ENCODE data around the gene RBCK1.
"Not testable (repeated sequence)": the region's sequence is repeated elsewhere in the genome, so short reads cannot be mapped to it uniquely, and the experiment has no call there.

RBCK1 gene

GRCh38 chr20:472889-473292, 64.8 kb downstream of the RBCK1 start:
- no peak for DNase-seq (ENCODE audit: low read depth in 2 of 2)

GRCh38 chr20:474581-474980, 66.5 kb downstream of the RBCK1 start:
- no peak for DNase-seq (ENCODE audit: low read depth in 2 of 2)

GRCh38 chr20:475463-476357, 67.6 kb downstream of the RBCK1 start:
- DNase-seq (ENCODE audit: low read depth in 2 of 2): no peak

- DNase-seq (ENCODE audit: low read depth in 2 of 2): not testable (repeated sequence)
Measured at GRCh38 chr20:476561-477249, 68.6 kb downstream of the RBCK1 start.

- DNase-seq (ENCODE audit: low read depth in 2 of 2): no peak
Measured at GRCh38 chr20:478010-478948, 70.2 kb downstream of the RBCK1 start.

- peak in 1 of 2 donors; percentile 35 for DNase-seq (ENCODE audit: low read depth in 2 of 2)
Measured at GRCh38 chr20:478949-479429, 70.9 kb downstream of the RBCK1 start.

- no peak for DNase-seq (ENCODE audit: low read depth in 2 of 2)
Measured at GRCh38 chr20:479487-479886, 71.4 kb downstream of the RBCK1 start.

- no peak for DNase-seq (ENCODE audit: low read depth in 2 of 2)
Measured at GRCh38 chr20:480044-480443, 71.9 kb downstream of the RBCK1 start.

GRCh38 chr20:481167-481566, 73.1 kb downstream of the RBCK1 start:
- DNase-seq (ENCODE audit: low read depth in 2 of 2): no peak

Data from stimulated activated CD4-positive, alpha-beta T cell treated with anti-CD3 and anti-CD28 coated beads, Interleukin-1b, Interleukin-23, amount 100 ng/mL, for 4 hours (primary cell).